Occipital lobe (tissue), 2 donors: Measurements from ENCODE around the gene PDZRN3. TPM values are rescaled to one million over a fixed set of nuclear protein-coding genes. Genes with fewer than 3 reads are reported as not detected.
"Not testable (repeated sequence)": the region's sequence is repeated elsewhere in the genome, so short reads cannot be mapped to it uniquely, and the experiment has no call there.

Source experiments
- DNase-seq: peaks from one replicate; lab custom pipeline; 2025; lab: John Stamatoyannopoulos, UW
- total RNA-seq: library from RNA; depleted of rRNA; stranded (reverse); fragments of >200 nt; gene quantifications from one replicate; pipeline ENCODE4 v1.2.3, GENCODE V29; 2014

The PDZRN3 gene
- total RNA-seq, 1 donor from 2014 or later = 59.3 TPM

DNA sequence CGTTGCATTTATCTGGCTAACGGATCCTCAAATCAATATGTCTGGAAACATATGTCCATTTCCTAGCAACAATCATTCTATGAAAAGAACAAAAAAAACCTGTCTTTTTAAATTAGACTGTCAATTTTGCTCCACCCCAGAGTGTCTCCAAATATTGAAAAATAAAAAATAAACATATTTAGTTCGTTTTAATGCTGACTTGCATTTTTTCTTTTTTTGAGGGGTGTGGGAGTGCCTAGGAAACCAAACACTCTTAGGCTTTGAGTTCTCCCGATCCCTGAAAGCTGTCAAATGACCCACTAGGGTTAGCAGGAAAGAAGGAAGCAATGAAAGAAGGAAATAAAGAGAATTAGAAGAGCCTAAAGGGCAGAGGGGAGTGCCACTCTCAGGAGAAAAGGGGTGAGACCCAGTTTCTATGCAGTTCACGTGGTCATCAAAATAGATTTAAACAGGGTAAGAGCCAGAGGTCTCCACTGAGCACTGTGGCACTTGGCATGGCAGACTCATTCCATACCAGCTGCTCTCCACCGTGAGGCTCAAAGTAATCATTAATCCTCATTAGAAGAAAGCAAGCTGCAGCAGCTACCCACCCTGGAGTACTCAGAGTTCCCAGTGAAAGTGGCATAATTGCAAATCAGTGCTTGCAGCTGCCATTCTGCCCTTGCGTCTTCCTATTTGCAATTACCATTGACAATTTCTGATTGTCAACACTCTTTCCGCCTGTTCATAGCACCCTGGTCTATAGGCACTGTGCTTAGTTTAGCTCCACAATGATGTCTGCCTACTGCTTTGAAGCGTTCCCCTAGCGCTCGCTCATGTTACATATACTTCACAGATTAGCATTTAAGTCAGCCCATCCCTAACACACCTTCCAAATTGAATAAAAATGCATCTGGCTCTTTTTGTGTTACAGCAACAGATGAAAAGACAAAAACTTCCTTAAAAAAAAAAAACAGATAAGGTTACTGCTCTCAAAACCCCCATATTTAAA lies 32.3 kb downstream of the PDZRN3 start:
- DNase-seq = no peak

DNA sequence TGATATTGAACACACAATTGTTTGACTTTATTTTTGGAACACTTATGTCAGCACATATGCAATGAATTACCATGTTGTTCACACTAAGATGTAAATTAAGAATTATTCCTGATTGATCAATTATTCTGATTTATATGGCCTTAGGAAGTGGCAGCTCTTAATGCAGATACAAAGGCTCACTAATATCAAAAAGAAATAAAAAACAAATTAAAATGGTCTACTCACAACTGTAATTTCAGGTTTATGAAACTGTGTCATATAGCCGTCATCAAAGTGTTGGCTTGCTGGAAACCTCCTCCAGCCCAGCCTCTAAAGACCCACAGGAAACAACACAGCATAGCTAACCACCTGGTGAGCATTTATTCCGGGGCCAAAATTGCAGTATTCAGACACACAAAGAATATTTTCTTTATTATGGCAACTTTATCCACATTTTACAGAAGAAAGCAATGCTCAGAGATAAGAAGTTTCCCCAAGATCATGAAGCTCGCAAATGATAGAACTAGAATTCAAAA lies 33.4 kb downstream of the PDZRN3 start:
- no peak for DNase-seq

DNA sequence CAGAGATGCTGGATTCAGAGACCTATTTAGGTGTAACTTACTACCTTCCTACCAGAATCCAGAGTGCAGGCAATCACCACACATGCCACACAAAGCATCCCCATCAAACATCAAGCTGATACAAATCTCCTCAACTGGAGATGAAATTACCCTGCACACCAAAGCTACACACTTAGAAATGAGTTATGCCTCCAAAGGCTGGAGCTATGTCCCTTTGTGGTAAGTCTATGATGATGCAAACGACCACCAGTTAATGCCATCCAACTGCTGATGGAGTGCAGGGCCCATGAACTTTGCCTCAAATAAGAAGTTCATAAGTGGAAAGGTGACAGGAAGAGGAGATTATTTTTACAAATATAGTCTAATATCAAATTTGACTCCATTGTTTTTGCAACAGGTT lies 38.1 kb downstream of the PDZRN3 start:
- DNase-seq = no peak

DNA sequence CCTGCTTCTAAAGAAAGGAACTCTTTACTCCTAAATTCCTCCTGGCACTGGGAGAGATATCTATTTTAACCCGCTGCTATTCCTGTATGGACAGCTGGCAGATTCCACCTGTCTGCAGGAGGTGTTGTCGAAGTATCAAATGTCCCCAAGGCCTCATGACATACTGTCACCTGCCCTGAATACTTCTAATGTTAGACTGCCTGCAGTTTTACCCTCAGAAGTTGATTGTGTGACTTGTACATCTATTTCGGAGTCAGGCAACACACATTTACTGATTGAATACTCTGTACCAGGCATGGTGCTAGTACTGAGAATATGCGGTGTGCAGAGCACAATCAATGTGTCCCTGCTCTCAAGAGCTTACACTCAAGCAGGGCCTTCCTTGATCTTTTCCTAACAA lies 38.6 kb downstream of the PDZRN3 start:
- DNase-seq = no peak

DNA sequence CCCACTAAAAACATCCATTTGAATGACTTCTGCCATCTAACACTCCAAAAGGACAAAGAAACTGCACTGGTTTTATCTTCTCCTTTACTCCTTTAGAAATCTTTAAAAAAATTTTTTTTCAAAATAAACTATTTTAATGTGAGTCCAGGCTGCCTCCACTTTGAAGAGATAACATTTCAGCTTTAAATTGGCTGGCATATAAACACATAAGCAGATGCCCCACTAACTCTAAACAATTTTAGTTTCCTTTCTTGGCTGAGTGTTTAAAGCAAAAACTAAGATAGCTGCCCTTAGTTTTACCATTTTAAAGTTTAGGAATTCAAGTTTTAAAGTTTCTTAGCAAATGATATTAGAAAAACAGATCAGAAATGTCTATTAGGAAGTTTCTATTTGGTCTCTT lies 39.9 kb downstream of the PDZRN3 start:
- no peak for DNase-seq

DNA sequence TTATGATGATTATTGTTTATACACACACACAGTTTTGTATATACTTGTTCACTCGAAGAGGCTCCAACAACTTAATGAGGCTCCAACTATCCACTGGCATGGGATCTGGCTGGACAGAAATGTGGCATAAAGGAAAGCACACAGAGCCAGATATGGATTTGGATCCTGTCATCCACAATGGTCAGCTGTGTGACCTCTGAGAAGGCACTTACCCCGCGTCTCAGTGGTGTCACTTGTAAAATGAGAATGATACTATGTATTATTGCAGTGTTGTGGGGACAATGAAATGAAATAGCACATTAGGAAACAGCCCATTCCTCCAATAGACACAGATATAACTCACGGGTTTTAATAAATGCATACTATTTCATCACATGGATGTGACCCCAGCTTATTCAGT lies 42.2 kb downstream of the PDZRN3 start:
- DNase-seq = no peak

DNA sequence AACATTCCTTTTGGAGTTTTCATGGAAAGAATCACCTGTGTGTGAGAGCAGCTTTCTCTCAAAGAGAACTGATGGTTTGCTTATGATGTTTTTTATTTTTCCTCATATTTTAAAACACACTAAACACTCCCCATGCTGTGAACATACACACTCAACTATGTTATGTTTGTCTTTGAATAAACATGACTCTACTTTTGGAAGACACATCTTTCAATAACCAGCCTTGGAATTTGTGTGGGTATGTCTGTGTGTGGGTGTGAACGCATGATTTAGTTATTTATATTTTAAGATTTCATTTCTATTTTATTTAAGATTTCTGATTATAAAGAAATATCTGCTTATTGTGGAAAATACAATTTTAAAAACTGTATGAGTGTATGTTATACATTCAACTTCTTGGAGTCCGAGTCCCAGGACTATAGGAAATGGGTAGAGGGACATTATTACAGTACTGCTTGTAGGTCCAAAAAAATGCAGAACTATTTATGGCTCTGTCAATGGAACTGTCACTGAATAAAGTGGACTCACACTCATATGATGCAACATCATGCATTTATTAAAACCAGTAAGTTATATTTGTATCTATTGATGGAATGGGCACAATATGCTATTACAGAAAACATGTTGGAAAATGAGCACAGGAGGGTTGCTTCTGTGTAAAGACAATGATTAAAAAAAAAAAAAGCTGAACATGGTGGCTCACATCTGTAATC lies 43.5 kb downstream of the PDZRN3 start:
- DNase-seq = no peak

DNA sequence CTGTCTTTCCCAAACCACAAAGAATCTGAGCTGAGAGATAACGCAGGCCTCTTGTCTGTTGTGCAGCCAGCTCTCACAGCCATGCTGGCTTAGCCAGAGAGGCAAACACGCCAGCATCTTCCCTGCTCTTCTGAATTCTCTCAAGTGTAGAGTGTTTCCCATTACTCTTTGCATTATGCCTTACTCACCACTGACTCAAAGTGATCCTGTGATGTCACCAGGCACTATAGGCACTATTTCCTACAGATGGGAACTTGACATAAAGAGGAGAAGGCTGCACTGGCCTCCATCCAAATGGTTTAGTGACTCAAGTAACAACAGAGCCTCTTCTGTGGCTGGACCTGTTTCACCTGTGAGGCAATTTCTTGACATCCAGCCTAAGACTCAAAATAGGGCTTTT lies 44.4 kb downstream of the PDZRN3 start:
- DNase-seq = no peak

DNA sequence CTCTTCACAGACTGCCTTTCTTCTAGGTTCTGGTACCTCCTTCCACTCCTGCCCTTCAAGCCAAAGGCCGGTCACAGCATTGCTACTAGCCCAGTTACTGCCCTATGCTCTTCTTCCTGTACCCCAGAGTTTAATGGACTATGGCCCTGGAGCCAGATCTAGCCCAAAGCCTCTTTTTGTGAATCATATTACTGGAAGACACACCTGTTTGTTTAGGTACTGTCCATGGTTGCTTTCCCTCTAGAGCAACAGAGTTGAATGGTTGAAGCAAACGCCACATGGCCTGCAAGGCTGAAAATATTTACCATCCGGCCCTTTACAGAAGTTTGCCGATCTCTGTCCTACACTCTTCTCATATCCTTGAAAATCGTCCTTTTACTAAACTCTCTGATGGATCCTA lies 47.0 kb downstream of the PDZRN3 start:
- DNase-seq = no peak

DNA sequence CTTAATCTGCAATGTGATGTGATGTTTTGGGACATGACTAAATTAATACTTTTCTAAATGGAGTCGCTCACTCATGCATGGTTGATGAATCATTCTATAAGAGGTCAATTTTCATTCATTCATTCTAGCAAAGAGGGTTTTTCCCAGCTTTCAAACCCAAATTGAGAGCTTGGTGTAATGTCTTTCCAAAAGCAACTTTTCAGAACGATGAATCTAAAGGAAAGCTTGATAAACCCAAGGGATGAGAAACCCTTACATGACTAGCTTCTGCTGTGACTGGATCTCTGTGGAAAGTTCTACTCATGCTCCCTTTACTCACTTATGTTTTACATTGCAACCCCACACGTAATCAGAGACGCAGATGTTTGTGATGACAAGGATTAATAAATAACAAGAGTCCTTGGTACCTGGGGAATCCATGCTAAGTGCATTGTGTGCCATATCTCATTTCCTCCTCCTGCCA lies 47.7 kb downstream of the PDZRN3 start:
- DNase-seq = no peak

DNA sequence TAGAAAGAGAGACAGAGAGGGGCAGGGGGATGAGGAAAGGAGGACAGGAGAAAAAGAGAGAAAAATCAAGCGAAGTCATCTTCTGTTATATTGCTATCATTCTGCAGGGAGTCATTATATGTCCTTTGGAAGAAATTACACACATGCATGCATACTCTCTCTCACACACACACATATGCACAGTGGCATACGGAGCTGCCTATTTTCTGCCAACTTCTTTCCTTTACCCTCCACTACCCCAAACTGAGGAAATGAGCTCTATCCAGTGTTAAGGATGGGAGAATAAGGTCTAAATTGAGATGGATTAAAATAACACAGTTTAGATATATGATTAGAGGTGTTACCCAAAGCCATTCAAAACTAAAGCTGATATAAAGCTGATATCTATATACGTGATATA lies 48.8 kb downstream of the PDZRN3 start:
- no peak for DNase-seq

DNA sequence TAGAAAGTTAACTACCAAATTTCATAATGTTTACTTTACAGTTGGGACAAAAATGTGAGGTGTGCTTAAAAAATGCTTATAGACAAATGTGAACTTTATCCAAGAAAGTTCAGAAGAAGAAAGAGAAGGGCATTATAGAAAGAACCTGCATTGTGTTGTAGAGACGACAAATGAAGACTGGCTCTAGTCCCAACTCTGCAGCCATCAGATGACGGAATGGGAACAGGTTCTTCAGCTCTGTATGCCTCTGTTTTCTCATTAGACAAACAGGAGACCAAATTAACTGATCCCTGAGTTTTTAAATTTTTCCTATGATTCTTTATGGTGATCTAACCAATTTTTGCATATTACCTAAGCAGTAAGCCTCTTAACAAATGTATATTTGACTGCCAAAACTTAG lies 49.2 kb downstream of the PDZRN3 start:
- DNase-seq = no peak

DNA sequence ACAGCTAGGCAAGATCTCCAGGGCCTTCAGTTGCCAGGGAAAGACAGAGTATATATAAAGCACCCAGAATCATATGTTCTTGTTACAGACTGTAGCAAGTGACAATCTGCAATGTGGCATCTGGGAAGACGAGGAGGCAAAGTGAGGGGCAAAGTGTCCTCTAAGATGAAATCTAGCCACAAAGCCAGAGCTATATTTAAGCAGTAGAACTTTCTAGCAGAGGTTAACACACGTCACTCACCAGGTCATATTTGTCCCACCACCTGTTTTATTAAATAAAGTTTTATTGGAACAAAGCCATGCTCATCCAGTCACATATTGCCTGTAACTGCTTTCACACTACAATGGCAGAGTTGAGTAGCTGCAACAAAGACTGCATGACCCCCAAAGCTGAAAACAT lies 51.5 kb downstream of the PDZRN3 start:
- DNase-seq = no peak

DNA sequence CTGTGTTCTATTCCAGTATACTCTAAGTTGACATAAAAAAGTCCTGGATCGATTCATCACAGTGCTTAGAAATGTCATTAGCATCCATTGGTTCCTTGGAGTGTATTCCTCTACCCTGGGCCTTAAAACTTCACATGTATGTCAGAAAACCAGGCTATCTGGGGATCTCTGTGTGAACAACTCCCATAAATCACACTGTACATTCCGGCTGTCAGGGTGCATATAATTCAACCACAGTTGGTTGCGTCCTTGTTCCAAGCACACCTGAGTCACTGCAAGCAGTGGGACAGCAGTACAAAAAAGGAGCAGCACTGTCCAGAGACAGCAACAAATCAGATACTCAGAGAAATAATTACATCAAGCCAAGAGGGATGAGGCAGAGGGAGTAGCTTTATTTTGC lies 52.4 kb downstream of the PDZRN3 start:
- DNase-seq = no peak

DNA sequence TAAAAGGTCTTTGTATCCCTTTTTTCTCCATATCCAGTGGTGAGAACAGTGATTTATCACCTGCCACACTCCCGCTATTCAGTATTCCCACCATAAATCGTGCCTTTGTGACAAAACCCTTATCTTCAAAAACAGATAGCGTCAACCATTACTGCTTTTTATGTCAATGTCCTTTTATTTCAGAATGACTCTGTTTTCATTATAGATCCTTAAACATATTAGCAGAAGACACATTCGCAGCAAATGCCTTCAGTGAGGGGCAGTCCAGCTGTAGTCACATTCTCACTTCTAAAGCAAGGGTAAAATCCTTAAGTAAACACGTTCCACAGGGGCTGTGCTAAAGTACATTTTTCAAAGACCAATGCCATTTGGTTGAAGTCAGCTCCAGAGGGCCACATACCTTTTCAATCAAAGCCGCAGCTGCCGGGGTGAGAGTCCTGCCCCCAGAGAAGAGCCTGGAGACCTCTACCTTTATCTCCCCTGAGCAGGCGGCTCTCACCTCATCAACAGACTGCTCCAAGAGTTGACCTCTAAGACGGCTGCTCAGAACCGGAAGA lies 53.4 kb downstream of the PDZRN3 start:
- DNase-seq = no peak

DNA sequence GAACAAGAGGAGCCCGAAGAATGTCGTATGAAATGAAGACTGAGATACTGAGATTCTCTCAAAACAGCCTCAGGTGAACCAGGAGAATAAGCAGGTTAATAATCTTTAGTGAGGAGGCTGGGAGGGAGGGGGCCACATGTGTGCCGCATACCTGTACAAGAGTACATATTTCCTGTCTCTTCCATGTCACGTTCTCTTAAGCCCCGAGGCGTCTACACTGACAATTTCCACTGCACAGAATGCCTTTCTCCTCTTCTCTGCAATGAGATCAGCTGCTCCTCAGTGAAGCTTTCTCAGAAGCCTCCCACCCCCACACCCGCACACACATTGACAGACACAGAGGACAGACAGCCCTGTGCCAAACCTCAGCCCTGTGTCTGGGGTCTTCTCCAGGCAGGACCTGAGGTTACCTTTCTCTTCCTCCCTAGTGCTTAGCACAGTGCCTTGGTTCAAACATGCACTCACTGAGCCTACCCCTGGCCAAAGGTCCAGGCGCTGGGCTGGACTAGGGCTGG lies 55.4 kb downstream of the PDZRN3 start:
- DNase-seq = no peak

DNA sequence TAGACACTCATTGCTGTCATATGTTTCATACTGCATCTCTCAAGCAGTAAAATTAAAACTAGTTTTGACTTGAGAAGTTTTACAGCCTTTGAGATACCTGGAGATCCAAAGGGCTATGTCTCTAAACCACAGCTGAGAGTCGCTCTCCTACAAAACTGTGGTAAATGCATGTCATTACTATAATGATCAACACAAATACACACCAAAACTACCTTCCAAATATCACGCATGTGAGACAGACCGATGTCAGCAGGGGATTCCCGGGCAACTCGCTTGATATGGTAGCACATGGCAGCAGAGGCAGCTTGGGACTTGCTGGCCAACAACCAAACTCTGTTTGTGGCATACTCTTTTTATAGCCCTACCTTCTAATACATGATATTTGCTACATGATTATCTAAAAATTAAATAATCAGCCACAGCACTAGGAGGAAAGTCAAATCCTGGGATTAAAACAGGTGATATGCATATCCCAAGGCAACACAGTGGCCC lies 56.3 kb downstream of the PDZRN3 start:
- no peak for DNase-seq

DNA sequence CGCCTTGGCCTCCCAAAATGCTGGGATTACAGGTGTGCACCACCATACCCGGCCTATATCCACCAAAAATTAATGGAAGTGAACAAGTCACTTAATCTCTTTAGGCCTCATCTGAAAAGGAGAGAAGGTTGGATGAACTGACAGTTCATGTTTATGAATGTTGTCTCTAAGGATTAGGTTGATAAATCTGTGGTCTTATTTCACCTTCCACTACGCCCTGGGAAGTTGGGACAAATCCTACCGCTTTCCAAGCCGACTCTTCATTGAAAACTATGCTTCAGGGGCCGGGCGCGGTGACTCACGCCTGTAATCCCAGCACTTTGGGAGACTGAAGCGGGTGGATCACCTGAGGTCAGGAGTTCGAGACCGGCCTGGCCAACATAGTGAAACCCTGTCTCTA lies 59.4 kb downstream of the PDZRN3 start:
- not testable (repeated sequence) for DNase-seq

DNA sequence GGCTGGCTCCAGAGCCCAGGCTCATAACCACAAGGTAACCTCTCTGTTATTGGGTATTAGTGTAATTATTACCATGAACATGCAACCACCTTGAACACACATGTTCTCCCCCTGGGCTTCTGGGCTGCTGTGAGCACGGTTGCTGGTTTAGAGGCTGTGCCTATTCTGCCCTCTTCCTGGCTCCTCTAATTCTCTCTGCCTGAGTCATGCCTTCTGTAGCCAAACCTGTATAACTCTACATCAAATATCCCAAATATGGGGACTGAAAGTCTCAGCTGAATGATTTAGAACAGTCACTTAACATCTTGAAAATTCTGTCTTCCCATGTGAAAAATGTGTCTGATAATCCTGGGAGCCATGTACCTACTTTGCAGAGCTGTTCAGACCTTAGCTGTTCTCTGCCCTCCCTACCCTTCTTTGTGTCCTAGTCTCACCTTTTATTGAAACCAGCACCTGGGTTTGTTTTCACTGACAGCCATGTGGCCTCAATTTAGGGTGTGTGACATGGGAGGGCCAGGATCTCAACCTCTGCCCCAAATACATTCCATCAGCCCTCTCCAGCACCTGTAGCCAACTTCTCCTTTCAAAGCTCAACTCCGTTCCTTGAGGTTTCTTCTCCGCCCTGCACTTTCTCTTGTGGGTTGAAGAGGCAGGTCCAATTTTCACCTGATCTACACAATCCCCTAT lies 60.7 kb downstream of the PDZRN3 start:
- no peak for DNase-seq

DNA sequence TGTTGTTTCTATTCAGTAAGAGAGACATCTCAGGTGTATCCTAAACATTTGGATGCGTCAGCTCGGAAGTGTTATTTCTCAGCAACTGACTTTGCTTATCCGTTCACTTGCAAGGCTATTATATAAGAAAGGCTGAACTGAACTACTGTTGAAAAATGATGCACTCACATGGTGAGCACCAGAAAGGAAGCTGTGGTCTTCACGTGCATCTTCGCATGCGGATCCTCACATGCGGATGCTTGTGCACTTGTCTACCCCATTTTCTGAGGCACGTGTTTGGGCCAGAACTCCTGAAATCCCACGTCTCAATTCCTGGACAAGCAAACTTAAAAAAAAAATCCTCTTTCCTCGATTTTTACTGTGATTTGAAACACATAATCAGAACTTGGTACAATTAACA lies 63.2 kb downstream of the PDZRN3 start:
- DNase-seq = no peak

DNA sequence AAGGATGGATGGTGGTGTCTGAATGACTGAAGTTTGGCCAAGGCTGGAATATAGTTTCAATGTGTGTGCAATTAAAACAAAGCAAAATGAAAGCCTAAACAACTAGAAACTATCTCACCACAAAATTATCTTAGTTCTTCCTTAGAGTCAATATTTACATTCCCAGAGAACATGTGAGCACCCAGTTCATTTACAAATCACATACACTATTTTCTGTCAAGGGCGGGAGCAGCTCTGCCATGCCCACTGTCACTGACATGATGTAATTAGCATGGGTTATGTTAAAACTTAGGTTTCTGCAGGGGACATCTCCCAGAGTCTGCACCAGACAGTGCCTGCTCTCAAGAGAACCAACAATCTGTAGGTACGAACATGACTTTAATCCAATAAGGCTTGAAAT lies 65.0 kb downstream of the PDZRN3 start:
- no peak for DNase-seq
